Uterus (tissue), 2 donors: Measurements from ENCODE around the gene MACO1.
"Not testable (repeated sequence)": the region's sequence is repeated elsewhere in the genome, so short reads cannot be mapped to it uniquely, and the experiment has no call there.

Source experiments
- CTCF ChIP-seq, 4 experiments: fragments of 200-600 bp in 2 of 4; fragments of 450-650 bp in 2 of 4; sonication (generic) in 2 of 4; IDR thresholded peaks; one replicate each; pipeline ENCODE4 v1.5.1; 2016 to 2019; ENCODE audit warnings: antibody characterized with exemption in 4 of 4, mild to moderate bottlenecking in 2 of 4, moderate library complexity in 1 of 4
- POLR2A ChIP-seq, 2 donors: fragments of 450-650 bp; IDR thresholded peaks; one replicate each; pipeline ENCODE4 v1.6.1; 2016; ENCODE audit warnings: antibody characterized with exemption in 2 of 2, mild to moderate bottlenecking in 1 of 2, moderate library complexity in 1 of 2

- not testable (repeated sequence) for TF ChIP-seq CTCF, POLR2A (IDR thresholded peaks at IDR 0.05)
These were observed 48.2 kb upstream of the MACO1 start for GRCh38 chr1:25382543-25382942.
